IPS DF 4.7 (cell line): Measurements from ENCODE around the gene GAL3ST1.
"Not testable (repeated sequence)": the region's sequence is repeated elsewhere in the genome, so short reads cannot be mapped to it uniquely, and the experiment has no call there.

Experiments
- DNase-seq: peaks from one replicate; pipeline ENCODE4 v3.0.0-alpha.2; 2013; ENCODE audit warnings: low spot score; ENCODE audit errors: extremely low read depth

GAL3ST1 gene

DNA sequence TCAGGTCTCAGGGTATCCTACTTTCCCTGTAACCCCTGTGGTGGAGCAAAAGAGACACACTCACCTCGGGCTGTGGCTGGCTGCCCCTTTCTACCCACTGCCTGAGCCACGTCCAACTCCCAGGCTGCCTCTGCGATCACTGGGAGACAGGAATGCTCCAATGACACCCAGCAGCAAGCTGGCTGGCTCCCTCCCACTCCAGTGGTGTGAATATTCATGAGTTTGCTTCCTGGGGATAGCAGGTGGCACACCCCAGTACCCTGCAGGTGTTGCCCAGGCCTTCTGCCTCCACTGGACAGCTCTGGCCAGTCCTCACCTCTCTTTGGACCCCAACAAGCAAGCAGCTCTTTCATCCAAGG lies 9.7 kb downstream of the GAL3ST1 start:
- no peak for DNase-seq

DNA sequence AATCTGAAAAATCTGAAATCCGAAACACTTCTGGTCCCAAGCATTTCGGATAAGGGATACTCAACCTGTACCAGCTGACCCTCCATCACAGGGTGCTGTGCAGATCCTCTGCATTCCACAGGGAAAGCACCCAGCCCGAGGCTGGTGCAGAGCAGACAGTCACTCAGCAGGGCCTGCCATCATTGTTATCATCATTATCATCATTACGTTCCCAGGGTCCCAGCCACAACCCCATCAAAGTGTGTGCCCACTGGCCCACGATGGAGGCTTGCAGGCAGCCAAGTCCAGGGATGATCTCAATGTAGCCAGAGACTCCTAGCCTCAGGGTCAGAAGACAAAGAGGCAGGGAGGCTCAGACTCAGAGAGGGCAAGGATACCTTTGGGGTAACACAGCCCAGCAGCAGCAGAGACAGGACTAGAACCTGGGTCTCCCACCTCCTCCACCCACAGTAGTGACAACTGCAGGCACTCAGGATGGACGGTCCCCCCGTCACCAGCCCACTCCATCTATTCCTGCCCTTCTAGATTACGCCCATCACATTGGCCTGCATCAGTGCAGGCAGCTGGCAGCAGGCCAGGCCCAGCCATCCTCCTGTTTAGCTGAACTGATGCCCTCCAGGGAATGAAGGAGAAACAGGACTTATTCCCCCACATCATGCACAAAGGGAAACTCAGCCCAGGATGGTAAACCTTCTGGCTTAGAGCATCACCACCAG lies 10.3 kb downstream of the GAL3ST1 start:
- DNase-seq, result no peak

DNA sequence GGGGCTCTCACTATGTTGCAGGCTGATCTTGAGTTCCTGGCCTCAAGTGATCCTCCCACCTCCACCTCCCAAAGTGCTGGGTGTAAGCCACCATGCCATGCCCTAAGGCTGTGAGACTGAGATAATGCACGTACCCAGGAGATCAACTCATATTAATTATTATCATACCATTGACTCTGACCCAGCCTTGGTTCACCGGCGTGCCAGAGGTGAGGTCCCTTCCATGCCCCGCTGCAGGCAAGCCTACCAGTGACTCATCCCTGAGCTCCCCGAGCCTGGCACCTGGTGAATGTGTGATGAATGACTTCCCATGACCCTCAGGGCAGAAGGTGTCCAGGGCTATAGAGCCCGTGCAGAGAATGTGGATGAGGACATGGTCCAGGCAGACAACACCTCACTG lies 12.1 kb downstream of the GAL3ST1 start:
- DNase-seq, result no peak

DNA sequence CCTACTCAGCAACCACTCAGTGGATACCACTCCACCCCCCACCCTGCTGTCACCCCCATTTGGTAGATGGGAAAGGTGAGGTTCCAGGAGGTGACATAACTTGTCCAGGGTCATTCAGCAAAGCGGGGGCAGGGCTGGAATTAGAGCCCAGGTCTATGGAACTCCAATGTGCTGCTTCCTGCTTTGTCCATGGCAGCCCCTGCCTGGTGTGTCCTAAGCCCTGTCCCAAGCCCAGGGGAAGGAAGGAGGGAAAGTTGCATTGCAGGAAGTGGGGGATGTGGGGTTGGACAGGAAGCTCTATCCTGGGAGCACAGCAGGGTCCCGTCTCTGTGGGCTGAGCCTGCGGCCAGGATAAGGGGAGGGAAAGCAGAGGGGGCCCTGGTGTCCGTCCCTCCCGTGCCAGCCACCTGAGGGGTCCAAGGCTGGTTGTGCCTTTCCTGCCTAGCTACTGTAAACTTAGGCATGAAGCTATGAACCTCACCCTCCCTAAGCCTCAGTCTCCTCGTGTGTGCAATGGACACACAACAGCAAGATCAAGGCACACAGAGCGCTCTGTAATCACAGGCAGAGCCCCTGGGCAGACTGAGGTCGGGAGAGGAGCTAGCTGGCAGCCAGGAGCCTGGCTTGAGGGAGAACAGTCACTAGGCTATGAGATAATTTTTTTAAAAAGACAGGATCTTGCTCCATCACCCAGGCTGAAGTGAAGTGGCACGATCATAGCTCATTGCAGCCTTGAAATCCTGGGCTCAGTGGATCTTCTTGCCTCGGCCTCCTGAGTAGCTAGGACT lies 12.9 kb downstream of the GAL3ST1 start:
- peak; percentile 60 for DNase-seq

GRCh38 chr22:30560643-30561202 lies 13.7 kb downstream of the GAL3ST1 start:
- not testable (repeated sequence) for DNase-seq

DNA sequence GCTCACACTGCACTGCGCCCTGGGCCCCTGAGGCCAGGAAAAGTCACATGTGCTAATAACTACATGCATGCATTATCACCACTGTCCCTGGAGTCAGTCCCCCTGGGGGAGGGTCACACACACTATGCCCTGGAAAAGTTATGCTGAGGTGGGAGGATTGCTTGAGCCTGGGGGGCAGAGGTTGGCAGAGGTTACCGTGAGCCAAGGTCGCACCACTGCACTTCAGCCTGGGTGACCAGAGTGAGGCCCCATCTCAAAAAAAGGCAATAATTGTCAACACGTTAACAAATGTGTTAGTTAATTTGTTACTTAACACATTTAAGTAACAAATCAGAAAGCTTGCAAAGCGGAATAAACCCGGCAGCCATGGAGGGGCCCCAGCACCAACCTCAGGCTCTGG lies 14.6 kb downstream of the GAL3ST1 start:
- no peak for DNase-seq

GRCh38 chr22:30557243-30557642 lies 17.2 kb downstream of the GAL3ST1 start:
- DNase-seq, result no peak

GRCh38 chr22:30556388-30556787 lies 18.1 kb downstream of the GAL3ST1 start:
- DNase-seq, result no peak

GRCh38 chr22:30555282-30556210 lies 18.9 kb downstream of the GAL3ST1 start:
- no peak for DNase-seq

DNA sequence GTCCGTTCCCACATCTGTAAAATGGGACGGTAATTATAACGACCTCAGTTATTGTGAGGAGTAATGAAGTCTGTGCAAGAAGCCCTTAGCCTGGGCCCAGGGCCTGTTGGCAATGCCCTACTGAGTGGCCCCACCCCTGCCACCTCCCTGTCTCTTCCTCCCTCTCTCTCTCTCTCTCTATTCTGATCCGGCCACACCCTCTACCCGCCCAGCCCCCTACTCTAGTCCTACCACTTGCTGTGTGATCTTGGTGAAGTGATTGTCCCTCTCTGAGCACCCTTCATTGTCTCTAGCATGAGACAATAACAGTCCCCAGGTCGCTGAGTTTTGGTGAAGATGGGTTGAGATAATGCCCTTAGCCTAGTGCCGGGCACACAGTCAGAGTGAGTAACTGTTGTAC lies 20.5 kb downstream of the GAL3ST1 start:
- DNase-seq, result no peak

DNA sequence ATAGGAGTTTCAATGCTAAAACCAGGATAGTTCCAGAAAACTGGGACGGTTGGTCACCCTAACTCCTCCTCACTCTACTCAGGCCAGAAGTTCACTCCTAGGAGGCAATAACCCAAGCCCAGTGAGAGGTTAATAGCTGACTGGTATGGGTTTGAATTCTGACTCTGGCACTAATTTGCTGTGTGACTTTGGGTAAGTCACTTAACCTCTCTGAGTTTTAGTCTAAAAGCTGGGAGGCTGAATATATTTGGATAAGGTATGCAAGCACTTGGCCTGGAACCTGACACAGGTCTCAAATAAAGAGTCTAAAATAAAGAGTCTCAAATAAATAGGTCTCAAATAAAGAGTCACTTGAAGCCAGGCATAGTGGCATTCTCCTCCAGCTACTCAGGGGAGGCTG lies 21.7 kb downstream of the GAL3ST1 start:
- DNase-seq, result no peak

DNA sequence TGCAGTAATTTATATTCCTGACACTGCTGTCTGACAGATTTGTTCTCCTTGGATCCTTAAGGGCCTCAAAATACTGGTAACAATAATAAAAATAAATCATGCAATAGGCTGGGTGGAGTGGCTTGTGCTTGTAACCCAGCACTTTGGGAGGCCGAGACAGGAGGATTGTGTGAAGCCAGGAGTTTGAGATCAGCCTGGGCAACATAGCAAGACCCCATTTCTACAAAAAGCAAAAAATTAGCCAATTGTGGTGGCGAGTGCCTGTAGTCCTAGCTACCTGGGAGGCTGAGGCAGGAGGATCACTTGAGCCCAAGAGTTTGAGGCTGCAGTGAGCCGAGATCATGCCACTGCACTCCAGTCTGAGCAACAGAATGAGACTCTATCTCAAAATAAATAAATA lies 22.7 kb downstream of the GAL3ST1 start:
- DNase-seq, result not testable (repeated sequence)

DNA sequence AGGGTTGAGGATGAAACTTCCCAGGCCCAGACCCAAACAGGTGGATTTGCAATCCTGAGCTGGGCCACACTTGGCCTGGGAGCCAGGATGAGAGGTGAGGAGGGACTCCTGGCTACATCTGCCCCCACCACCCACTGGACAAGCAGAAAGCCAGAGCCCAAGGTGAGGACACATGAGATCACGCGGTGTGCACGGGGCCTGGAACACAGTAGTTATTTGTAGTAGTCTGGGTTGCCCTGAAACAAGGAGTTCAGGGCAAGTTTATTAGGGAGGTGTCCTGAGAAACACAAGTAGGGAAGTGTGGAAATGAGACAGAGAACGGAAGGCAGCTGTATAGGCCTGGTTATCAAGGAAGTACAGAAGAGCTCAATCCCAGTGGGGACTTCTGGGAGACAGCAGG lies 27.3 kb downstream of the GAL3ST1 start:
- no peak for DNase-seq

GRCh38 chr22:30546616-30547015 lies 27.8 kb downstream of the GAL3ST1 start, which contains the start of gene SEC14L6:
TSS of gene SEC14L6 (minus strand) at chr22:30546741. CDS start at chr22:30546682, 59 bp downstream.
- DNase-seq, result no peak

GRCh38 chr22:30542811-30543188 lies 31.7 kb downstream of the GAL3ST1 start:
- no peak for DNase-seq

GRCh38 chr22:30541961-30542810 lies 32.3 kb downstream of the GAL3ST1 start:
- no peak for DNase-seq

GRCh38 chr22:30541511-30541910 lies 33.0 kb downstream of the GAL3ST1 start:
- not testable (repeated sequence) for DNase-seq

- no peak for DNase-seq
These were observed 35.1 kb downstream of the GAL3ST1 start for GRCh38 chr22:30539368-30539767.

GRCh38 chr22:30538280-30538679 lies 36.2 kb downstream of the GAL3ST1 start:
- no peak for DNase-seq

DNA sequence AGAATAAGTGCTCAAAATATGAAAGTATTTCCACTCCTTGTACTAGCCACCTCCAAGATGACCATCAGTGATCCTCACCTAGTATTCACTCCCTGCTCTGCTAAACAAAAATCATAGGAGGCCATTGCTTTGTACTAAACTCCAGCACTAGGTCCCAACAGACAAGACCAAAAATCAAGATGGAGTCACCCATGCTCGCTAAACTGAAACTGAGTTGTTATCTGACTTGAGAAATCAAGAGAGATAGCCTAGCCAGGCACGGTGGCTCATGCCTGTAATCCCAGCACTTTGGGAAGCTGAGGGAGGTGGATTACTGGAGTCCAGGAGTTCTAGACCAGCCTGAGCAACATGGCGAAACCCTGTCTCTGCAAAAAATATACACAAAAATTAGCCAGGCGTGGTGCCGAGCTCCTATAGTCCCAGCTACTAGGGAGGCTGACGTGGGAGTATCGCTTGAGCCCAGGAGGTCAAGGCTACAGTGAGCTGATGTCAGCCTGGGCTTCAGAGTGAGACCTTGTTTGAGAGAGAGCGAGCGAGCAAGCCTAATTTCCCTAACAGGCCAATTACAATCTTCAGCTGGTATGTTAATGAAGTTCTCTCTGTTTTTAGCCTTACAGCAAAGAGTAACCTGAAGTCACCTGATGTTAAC lies 37.3 kb downstream of the GAL3ST1 start:
- DNase-seq, result no peak
